MM.1S (cell line): ENCODE results near the gene ABCA10.
"Not testable (repeated sequence)": the region's sequence is repeated elsewhere in the genome, so short reads cannot be mapped to it uniquely, and the experiment has no call there.

Source experiments
- CTCF ChIP-seq: fragments of 300-600 bp; sonication (generic); IDR thresholded peaks from 2 replicates; pipeline ENCODE4 v1.5.1; 2016; ENCODE audit warnings: antibody characterized with exemption, low read length, mixed read lengths
- EZH2 ChIP-seq: fragments of 300-600 bp; sonication (generic); optimal IDR thresholded peaks from 2 replicates; pipeline ENCODE3; 2017; ENCODE audit warnings: low read depth, mild to moderate bottlenecking, antibody characterized with exemption, low read length, mixed read lengths

GRCh38 chr17:69168642-69169041, 60.0 kb downstream of the ABCA10 start:
- not testable (repeated sequence) for TF ChIP-seq CTCF, EZH2
